ENCODE data around the gene ZNF385C. TPM values are rescaled to one million over a fixed set of nuclear protein-coding genes. Genes with fewer than 3 reads are reported as not detected.

The ZNF385C gene
- total RNA-seq, 2 experiments from 2014 or later, result not detected

DNA sequence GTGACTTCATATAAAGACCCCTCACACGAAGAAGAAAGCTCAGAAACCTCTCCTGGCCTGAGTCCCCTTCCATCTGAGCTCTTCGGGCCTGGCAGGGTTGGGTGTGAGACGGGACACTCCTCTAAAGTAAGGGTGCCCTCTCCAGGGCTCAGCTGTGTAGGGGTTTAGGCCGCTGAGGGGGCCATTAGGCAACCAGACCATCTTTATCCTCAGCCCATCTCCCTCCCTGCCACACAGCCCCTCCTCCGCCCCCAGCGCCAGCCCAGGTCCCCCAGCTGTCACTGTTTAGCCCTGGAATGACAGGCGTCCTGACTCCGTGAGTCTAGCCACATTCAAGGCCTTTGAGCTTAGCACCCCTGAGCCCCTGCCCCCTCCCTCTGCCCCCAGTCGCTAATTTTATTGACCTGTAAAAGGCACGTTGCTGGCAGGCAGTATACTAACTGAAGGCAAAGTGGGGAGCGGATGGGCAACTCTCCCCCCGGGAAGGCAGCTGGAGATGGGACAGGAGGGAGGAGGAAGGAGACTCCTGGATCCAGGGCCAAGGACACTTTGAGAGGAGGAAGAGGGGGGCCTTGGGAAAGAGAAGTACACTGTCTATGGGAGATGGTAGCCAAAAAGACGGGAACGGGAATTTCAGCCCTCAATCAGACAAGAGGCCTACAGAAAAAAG lies 592 bp upstream of the ZNF385C start:
- Mint-ChIP-seq H3K36me3 (ENCODE audit: low read depth) (no peaks in the 10 kb centered on the region), H3K4me3 (no peak overlapping the region), H3K4me1 (peaks cover 8% of the 10 kb centered on the region), H3K9me3 (no peaks in the 10 kb centered on the region), H3K27ac (no peak overlapping the region), H3K27me3 (peaks cover 30% of the 10 kb centered on the region)
- ChIA-PET POLR2A (no interaction called here), CTCF (interaction anchor here (1.1 to 1.6 kb wide), 2 partner anchors 31 to 33 kb away, joined by 3 to 6 read pairs; no protein-coding TSS in a partner anchor)
- DNase-seq, result no peak

DNA sequence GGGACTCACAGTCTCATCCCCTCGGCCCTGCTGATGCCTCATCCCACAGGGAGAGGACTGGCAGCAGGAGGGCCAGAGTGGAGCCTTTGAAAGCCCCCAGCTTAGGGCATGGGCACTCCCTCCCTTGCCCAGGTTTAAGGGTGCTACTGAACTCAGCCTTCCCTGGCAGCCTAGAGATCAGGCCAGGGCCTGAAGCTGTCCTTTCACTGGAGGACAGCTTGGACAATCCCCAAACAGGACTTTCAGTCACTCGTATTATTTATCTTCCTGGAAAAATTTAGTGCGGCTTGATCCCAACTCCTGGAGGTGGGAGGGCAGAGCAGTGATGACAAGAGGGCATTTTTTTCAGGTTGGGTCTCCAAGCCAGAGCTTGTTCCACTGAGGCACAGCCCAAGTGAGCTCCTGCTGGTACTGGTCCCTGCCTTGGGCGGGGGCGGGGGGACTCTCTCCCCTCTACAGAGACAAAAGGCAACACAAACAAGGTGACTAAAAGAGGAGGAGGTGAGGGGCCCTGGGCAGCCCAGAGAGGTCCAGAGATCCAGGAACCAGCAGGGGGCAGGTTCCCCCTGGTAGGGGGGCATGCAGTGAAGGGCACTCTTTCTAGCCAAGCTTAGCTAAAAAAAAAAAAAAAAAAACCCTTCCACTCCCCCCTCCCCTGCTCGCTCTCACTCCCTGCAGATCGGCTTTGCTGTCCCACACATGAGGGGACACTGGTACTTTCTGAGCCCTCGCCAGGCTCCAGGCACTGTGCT lies 1.7 kb downstream of the ZNF385C start:
- ChIA-PET CTCF (interaction anchor here (0.7 to 2.0 kb wide), 7 partner anchors 8 to 71 kb away, joined by 3 to 7 read pairs (median 3); partner anchors contain the start of gene DHX58), POLR2A (no interaction called here)
- no peak for DNase-seq
- Mint-ChIP-seq H3K27me3 (peaks cover 33% of the 10 kb centered on the region), H3K4me3 (no peak overlapping the region), H3K9me3 (no peaks in the 10 kb centered on the region), H3K4me1 (peaks cover 8% of the 10 kb centered on the region), H3K36me3 (ENCODE audit: low read depth) (no peaks in the 10 kb centered on the region), H3K27ac (no peak overlapping the region)

DNA sequence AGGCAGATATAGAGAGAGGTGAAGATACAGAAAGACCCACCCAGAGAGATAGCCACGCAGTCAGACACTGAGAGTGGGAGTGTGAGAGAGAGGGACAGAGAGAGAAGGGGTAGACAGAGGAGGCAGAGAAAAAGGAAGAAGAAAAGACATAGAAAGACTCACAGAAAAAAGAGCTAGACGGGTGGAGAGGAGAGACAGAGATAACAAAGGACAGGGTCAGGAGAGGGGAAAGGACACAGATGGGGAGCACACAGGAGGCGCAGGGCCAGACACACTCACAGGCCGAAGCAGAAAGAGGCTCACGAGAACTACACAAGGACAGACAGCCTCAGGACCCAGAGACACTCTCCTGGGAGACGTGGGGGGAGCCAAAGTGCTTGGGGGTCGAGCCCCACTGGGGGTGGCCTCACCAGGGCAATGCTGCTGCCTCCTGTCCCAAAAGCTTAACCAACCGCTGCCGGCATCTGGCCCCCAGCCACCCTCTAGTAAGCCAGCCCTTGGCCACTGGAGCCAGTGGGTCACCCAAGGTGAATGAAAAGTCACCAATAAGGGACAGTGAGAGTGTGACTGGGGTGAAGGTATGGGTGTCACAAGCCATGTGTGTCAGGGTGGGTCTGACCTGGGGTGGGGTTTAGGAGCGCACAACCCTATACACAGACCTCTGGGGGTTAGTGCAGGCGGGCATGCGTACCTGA lies 3.8 kb downstream of the ZNF385C start:
- Mint-ChIP-seq H3K9me3 (no peaks in the 10 kb centered on the region), H3K36me3 (ENCODE audit: low read depth) (no peaks in the 10 kb centered on the region), H3K27ac (no peak overlapping the region), H3K4me1 (peaks cover 8% of the 10 kb centered on the region), H3K27me3 (peaks cover 39% of the 10 kb centered on the region), H3K4me3 (no peak overlapping the region)
- POLR2A ChIA-PET, result no interaction called here
- DNase-seq, result no peak
- CTCF ChIA-PET, result interaction anchor here (0.6 kb wide), 1 partner anchor 251 kb away, joined by 3 read pairs; no protein-coding TSS in a partner anchor

DNA sequence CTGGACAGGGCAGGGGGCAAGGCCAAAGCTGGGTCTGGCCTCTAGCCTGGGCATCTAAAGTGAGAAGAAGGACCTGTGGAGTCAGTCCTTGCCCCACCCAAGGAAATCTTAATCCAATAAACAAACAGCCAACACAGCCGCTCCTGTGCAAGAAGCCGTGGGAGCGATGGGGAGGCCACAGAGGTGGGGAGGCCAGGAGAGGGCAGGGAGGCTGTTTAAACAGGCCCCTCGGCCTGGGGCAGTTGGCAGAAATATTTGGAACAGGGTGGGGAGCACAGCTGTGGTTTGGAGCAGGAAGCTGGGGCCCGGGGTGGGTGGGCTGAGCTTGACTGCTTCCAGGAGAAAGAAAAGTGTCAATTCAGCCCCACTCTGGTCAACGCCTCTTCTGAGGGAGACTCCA lies 5.3 kb downstream of the ZNF385C start:
- Mint-ChIP-seq H3K4me1 (peaks cover 6% of the 10 kb centered on the region), H3K4me3 (no peak overlapping the region), H3K27ac (no peak overlapping the region), H3K27me3 (peaks cover 34% of the 10 kb centered on the region), H3K9me3 (no peaks in the 10 kb centered on the region), H3K36me3 (ENCODE audit: low read depth) (no peaks in the 10 kb centered on the region)
- CTCF ChIA-PET, result interaction anchor here (1.3 to 1.9 kb wide), 3 partner anchors 18 to 65 kb away, joined by 3 to 4 read pairs (median 3); no protein-coding TSS in a partner anchor
- DNase-seq, result no peak
- POLR2A ChIA-PET, result no interaction called here

DNA sequence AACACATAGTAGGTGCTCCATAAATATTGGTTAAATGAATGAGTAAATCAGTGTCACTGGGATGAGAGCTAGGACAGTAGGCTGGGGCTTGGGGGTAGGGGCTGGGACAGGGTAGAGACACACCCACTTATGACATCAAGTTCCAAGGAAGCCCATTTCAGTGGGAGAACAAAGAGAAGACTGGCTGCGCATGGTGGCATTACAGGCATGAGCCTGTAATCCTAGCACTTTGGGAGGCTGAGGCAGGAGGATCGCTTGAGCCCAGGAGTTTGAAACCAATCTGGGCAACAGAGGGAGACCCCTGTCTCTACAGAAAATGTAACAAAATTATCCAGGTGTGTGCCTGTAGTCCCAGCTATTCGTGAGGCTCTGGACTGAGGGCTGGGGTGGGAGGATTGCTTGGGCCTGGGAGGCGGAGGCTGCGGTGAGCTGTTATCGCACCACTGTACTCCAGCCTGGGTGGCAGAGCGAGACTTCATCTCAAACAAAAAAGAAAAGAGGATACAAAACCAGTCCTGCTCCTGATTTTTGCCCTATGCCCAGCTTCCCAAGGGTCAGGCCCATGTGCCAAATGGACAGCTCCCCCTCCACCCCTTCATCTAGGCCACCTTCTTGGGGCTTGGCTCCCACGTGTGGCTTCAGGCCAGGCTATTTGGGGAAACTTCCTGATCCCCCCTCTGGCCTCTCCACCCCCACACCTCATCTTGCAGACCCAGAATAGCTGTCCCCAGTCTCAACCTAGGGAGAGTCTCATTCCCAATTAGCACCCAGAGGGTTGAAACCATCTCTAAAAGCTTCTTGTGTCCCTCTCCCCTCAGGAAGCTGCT lies 7.1 kb downstream of the ZNF385C start:
- Mint-ChIP-seq H3K27ac (no peak overlapping the region), H3K36me3 (ENCODE audit: low read depth) (no peaks in the 10 kb centered on the region), H3K4me1 (no peaks in the 10 kb centered on the region), H3K9me3 (no peaks in the 10 kb centered on the region), H3K27me3 (peaks cover 19% of the 10 kb centered on the region), H3K4me3 (no peak overlapping the region)
- ChIA-PET CTCF (interaction anchor here (1.1 to 1.9 kb wide), 8 partner anchors 10 to 57 kb away, joined by 3 to 8 read pairs (median 4); no protein-coding TSS in a partner anchor), POLR2A (no interaction called here)
- DNase-seq, result no peak

DNA sequence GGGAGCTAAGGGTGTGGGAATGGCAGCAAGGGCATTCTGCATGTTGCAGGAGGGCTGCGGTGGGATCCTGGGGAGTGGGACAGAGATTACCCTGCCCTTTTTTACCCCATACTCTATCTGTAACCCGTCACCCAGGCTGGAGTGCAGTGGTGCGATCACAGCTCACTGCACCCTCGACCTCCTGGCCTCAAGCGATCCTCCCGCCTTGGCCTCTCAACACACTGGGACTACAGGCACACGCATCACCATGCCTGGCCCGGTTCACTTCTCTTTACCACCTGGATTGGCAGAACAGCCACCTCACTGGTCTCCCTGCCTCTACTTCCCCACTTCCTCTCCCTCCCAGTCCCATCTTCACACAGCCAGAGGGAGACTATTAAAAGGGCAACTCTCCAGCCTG lies 9.5 kb downstream of the ZNF385C start:
- no peaks in the 10 kb centered on the region for H3K36me3 Mint-ChIP-seq (ENCODE audit: low read depth)
- no peak overlapping the region for H3K27ac Mint-ChIP-seq
- DNase-seq, result no peak
- ChIA-PET CTCF (interaction anchor here (0.7 to 1.1 kb wide), 3 partner anchors 8 to 25 kb away, joined by 3 read pairs; no protein-coding TSS in a partner anchor), POLR2A (no interaction called here)
- H3K4me3 Mint-ChIP-seq, result no peak overlapping the region
- H3K9me3 Mint-ChIP-seq, result no peaks in the 10 kb centered on the region
- no peaks in the 10 kb centered on the region for H3K4me1 Mint-ChIP-seq
- H3K27me3 Mint-ChIP-seq, result peaks cover 11% of the 10 kb centered on the region

DNA sequence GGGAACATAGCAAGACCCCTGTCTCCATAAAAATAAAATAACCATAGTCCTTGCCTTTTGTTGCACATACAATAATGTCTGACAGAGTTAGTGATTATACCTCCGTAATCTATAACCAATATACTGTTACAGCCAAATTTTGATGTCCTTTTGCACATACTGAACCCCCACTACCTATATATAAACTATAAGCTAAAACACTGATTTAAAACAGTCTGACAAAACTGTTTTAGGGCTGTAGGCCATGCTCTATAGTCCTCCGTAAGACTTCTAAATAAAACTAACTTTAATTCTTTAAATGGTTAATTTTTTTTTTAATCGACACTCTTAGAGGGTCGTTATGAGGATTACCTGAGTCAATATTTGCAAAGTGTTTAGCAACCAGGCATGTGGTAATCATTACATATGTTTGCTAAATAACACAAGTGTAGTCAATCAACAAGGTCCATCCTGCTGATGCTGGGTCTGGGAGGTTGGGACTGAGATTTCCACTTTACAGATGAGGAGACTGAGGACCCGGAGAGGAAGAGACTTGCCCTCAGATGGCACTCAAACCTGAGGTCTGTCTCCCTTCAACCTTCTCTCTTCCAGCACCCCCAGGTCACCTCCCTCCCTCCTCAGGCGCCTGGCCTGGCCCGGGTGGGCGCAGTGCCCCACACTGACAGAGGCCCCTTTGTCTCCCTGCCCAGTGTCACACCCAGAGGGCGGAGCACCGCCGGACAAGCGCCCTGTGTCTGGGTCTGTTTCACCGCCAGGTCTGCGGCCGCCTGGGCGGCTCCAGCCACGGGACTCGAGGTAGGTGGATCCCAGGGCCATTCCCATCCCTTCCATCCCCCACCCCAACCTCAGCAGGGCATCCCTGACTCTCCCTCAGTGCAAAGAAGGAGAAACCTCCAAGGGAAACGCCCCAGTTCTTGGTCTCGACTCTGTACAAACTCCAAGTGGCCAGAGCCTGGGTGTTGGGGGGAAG lies 10.3 kb downstream of the ZNF385C start:
- no peak overlapping the region for H3K27ac Mint-ChIP-seq
- POLR2A ChIA-PET, result no interaction called here
- H3K36me3 Mint-ChIP-seq (ENCODE audit: low read depth), result no peaks in the 10 kb centered on the region
- H3K4me1 Mint-ChIP-seq, result no peaks in the 10 kb centered on the region
- H3K4me3 Mint-ChIP-seq, result no peak overlapping the region
- no peak for DNase-seq
- peaks cover 11% of the 10 kb centered on the region for H3K27me3 Mint-ChIP-seq
- H3K9me3 Mint-ChIP-seq, result no peaks in the 10 kb centered on the region
- CTCF ChIA-PET, result interaction anchor here (0.7 to 1.1 kb wide), 3 partner anchors 8 to 25 kb away, joined by 3 read pairs; no protein-coding TSS in a partner anchor

DNA sequence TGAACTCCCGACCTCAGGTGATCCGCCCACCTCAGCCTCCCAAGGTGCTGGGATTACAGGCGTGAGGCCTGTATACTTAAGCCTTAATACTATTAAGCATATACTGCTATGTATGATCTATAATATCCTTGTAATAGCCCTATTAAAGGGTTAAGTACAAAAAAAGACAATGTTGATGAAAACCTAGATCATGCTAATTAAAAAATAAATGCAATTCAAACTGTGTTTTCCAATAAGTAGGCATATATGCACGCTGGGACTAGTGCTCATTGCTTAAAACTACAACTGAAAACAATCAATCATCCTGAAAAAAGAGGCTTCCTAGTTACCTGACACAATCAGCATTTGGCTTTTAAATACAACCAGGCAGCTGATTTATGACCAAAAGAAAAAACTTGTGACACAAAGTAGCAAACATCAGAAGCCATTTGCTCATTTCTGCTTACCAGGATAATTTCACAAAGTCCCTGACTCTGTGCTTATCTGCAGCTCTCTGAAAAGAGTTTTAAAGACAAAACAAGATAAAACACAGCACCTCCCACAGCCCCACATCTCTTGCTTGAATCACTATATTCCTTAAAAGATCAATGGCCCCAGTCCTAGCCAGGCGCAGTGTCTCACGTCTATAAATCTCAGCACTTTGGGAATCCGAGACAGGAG lies 11.1 kb downstream of the ZNF385C start:
- no peak overlapping the region for H3K27ac Mint-ChIP-seq
- CTCF ChIA-PET, result no interaction called here

DNA sequence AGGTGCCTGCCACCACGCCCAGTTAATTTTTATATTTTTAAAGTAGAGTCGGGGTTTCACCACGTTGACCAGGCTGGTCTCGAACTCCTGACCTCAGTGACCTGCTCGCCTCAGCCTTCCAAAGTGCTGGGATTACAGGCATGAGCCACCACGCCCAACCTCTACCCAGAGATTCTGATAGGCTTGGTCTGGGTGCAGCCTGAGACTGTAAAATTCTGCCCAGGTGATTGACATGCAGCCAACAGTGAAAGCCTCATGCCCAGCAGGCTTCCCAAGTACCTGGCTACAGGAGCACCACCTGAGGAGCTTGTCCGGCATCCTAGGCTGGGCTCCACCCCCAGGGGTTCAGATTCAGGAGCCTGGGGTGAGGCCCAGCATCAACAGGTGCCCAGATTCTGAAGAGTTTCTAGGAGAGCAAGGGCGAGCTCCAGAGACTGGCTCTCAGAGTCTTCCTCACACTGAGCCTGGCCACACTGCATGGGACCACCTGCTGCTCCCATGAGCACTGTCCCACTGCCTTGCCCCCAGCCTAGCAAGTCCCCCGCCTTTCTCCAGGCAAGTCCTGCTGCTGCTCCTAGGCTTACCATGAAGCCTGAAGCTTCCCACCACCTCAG lies 16.6 kb downstream of the ZNF385C start:
- no peak for DNase-seq
- Mint-ChIP-seq H3K36me3 (ENCODE audit: low read depth) (no peaks in the 10 kb centered on the region), H3K9me3 (no peaks in the 10 kb centered on the region), H3K4me3 (no peak overlapping the region), H3K27me3 (peaks cover 3% of the 10 kb centered on the region), H3K4me1 (no peaks in the 10 kb centered on the region), H3K27ac (no peak overlapping the region)
- ChIA-PET POLR2A (no interaction called here), CTCF (interaction anchor here (0.8 kb wide), 1 partner anchor 26 kb away, joined by 3 read pairs; no protein-coding TSS in a partner anchor)

More for the DNA sequence above, 11.1 kb downstream of the ZNF385C start:
- H3K4me1 Mint-ChIP-seq, result no peaks in the 10 kb centered on the region
- POLR2A ChIA-PET, result no interaction called here
- H3K9me3 Mint-ChIP-seq, result no peaks in the 10 kb centered on the region
- H3K36me3 Mint-ChIP-seq (ENCODE audit: low read depth), result no peaks in the 10 kb centered on the region
- H3K27me3 Mint-ChIP-seq, result peaks cover 11% of the 10 kb centered on the region
- no peak overlapping the region for H3K4me3 Mint-ChIP-seq
- no peak for DNase-seq

DNA sequence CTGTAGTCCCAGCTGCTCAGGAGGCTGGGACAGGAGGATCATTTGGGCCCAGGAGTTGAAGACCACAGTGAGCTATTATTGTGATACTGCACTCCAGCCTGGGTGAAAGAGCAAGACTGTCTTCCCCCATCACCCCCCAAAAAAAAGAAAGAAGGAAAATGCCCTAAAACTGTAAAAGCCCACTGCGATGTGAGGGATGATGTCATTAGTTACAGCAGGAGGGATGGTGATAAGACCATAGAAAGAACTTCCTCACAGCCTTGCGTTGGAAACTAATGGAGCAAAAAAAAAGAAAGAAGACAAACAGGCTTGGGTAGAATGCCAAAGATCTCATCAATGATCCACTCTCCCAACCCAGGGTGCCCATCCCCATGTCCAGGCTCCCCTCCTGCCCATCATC lies 18.7 kb downstream of the ZNF385C start:
- H3K27ac Mint-ChIP-seq, result no peak overlapping the region
- H3K9me3 Mint-ChIP-seq, result no peaks in the 10 kb centered on the region
- DNase-seq, result no peak
- no peaks in the 10 kb centered on the region for H3K36me3 Mint-ChIP-seq (ENCODE audit: low read depth)
- ChIA-PET POLR2A (no interaction called here), CTCF (interaction anchor here (0.6 to 1.1 kb wide), 7 partner anchors 9 to 224 kb away, joined by 3 to 4 read pairs (median 4); no protein-coding TSS in a partner anchor)
- peaks cover 3% of the 10 kb centered on the region for H3K27me3 Mint-ChIP-seq
- no peak overlapping the region for H3K4me3 Mint-ChIP-seq
- no peaks in the 10 kb centered on the region for H3K4me1 Mint-ChIP-seq
